ENCODE measurements around the gene ACVR1.

DNA sequence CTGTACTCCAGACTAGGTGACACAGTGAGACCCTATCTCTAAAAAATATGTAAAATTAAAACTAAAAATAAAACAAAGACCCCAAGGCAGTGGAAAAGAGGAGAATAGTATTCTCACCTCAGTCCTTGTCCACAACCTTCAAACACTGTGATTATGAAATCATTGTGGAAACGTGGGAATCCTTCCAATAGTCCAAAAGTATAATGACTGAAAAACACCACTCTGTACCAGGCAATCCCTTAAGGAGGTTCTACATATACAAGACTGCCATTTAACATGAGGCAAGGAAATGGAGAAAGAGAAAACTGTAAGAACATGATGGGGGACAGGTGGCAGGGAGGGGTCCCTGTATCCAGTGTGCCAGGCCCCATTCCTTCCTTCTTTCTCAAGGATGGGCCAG lies 66.1 kb downstream of the ACVR1 start:
- no peak for TF ChIP-seq ESRRG (CRISPR knock-in tag; IDR thresholded peaks at IDR 0.05)
- TF ChIP-seq, protein P1, sequence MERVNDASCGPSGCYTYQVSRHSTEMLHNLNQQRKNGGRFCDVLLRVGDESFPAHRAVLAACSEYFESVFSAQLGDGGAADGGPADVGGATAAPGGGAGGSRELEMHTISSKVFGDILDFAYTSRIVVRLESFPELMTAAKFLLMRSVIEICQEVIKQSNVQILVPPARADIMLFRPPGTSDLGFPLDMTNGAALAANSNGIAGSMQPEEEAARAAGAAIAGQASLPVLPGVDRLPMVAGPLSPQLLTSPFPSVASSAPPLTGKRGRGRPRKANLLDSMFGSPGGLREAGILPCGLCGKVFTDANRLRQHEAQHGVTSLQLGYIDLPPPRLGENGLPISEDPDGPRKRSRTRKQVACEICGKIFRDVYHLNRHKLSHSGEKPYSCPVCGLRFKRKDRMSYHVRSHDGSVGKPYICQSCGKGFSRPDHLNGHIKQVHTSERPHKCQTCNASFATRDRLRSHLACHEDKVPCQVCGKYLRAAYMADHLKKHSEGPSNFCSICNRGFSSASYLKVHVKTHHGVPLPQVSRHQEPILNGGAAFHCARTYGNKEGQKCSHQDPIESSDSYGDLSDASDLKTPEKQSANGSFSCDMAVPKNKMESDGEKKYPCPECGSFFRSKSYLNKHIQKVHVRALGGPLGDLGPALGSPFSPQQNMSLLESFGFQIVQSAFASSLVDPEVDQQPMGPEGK (CRISPR knock-in tag; IDR thresholded peaks at IDR 0.05; ENCODE audit: borderline replicate concordance) = no peak
- no peak for TF ChIP-seq ZFP3 (CRISPR knock-in tag; IDR thresholded peaks at IDR 0.05)
- no peak for TF ChIP-seq RARB (CRISPR knock-in tag; IDR thresholded peaks at IDR 0.05)
- TF ChIP-seq GLIS3 (CRISPR knock-in tag; IDR thresholded peaks at IDR 0.05) = no peak
- no peak for TF ChIP-seq ARNTL (CRISPR knock-in tag; IDR thresholded peaks at IDR 0.05; ENCODE audit: borderline replicate concordance, low read depth)
- no peak for TF ChIP-seq CSDC2 (CRISPR knock-in tag; IDR thresholded peaks at IDR 0.05)

Data from SK-N-SH treated with all-trans-retinoic acid at 6 μM for 48 hours (cell line).